ENCODE measurements around the gene B4GAT1.

B4GAT1 gene

DNA sequence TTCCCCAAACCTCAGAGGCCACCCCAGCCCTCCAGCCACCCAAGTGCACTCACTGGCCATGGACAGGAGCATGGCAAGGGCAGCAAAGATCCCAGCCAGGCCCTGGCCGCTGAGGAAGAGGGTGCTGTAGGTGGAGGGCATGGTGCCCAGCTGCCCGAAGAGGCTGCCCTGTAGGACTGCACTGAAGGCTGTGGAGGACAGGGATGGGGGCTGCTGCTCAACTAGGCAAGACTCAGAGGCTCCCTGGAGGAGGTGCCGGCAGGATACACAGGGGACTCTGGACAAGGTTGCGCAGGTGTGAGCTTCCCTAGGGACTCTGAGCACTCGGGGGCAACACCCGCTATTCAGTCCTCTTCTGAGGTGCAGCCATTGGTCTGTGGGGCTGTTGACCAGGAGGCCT is 21.1 kb upstream of the B4GAT1 start:
- Histone ChIP-seq H2AFZ (ENCODE audit: low read depth, low read length) (no peak overlapping the region), H3K4me3 (ENCODE audit: insufficient read depth in 1 of 2, low read depth in 1 of 2, low read length in 2 of 2) (peak overlapping the region in 1 of 2 experiments; percentile 20), H3K23ac (ENCODE audit: low read length in 2 of 2) (peak overlapping the region in 1 of 2 experiments; percentile 35), H3K9ac (ENCODE audit: low read length) (no peak overlapping the region), H2BK5ac (ENCODE audit: low read depth, low read length, poor library complexity, severe bottlenecking) (no peak overlapping the region), H3K4me1 (ENCODE audit: control insufficient read depth, insufficient read depth, low read depth, low read length) (peaks cover 32% of the 10 kb centered on the region), H3K27me3 (ENCODE audit: control insufficient read depth in 1 of 2, insufficient read depth in 1 of 2, low read length in 2 of 2) (peaks cover 0 to 23% of the 10 kb centered on the region in 2 experiments), H3K36me3 (ENCODE audit: control insufficient read depth in 1 of 2, insufficient read depth in 2 of 2, low read depth in 1 of 2, low read length in 2 of 2) (peaks cover 0 to 39% of the 10 kb centered on the region in 2 experiments), H3K4me2 (ENCODE audit: low read length, poor library complexity, severe bottlenecking) (no peak overlapping the region), H2BK15ac (ENCODE audit: low read depth, poor library complexity, severe bottlenecking) (no peak overlapping the region), H4K8ac (ENCODE audit: low read length) (no peak overlapping the region), H3K27ac (ENCODE audit: low read length, poor library complexity, severe bottlenecking) (no peak overlapping the region), H3K14ac (ENCODE audit: low read length in 2 of 2) (peak overlapping the region in 1 of 2 experiments; percentile 35), H3K18ac (ENCODE audit: low read depth in 1 of 2, low read length in 2 of 2) (no peak overlapping the region), H3K4ac (ENCODE audit: low read depth in 1 of 2, low read length in 2 of 2) (no peak overlapping the region), H2BK120ac (ENCODE audit: low read depth, low read length) (no peak overlapping the region), H2BK12ac (ENCODE audit: low read length in 2 of 2) (no peak overlapping the region), H3K9me3 (ENCODE audit: control insufficient read depth, low read length) (no peaks in the 10 kb centered on the region), H4K91ac (ENCODE audit: low read length) (peak overlapping the region; percentile 65), H3K79me1 (replicated peaks; ENCODE audit: low read length, poor library complexity, severe bottlenecking) (peaks cover 5% of the 10 kb centered on the region), H2AK5ac (ENCODE audit: low read length, severe bottlenecking) (peak overlapping the region; percentile 17)
- WGBS = 98% methylated on average over 6 of the region's 6 CpGs
- no peak for DNase-seq

DNA sequence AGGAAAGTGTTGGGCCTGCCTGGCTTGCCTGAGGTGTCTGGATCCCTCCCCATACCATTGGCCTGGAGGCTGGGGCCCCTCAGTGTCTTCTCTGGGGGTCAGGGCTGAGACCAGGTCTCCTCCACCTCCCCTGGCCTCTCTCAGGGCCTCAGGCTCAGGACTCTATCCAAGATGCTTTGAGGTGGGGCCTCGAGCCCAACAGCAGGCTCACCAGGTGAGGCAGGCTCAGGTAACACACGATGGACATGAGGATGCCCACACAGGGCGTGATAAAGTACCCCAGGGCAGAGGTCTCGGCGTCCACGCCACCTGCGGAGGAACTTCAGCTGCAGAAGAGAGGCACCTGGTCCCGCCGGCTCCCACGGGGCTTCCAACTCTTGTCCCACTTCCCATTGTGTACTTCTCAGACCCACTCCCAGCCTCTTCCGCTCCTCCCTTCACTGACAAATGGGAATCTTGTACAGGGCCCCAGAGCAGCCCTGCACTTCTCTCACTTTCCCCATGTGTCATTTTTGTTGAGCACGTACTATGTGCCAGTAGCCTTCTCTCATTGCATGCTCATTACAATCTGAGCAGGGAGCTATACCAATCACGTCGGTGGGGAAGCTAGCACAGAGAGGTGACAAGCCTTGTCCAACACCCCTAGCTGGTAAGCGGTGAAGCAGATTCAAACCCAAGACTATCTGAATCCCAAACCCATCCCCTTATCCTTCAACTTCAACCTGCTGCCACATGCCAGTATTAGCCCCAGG is 20.3 kb upstream of the B4GAT1 start:
- Histone ChIP-seq H3K4me1 (ENCODE audit: control insufficient read depth, insufficient read depth, low read depth, low read length) (peaks cover 30% of the 10 kb centered on the region), H2AK5ac (ENCODE audit: low read length, severe bottlenecking) (no peak overlapping the region), H2BK120ac (ENCODE audit: low read depth, low read length) (no peak overlapping the region), H3K14ac (ENCODE audit: low read length in 2 of 2) (no peak overlapping the region), H3K27ac (ENCODE audit: low read length, poor library complexity, severe bottlenecking) (no peak overlapping the region), H3K9me3 (ENCODE audit: control insufficient read depth, low read length) (no peaks in the 10 kb centered on the region), H3K4ac (ENCODE audit: low read depth in 1 of 2, low read length in 2 of 2) (no peak overlapping the region), H3K36me3 (ENCODE audit: control insufficient read depth in 1 of 2, insufficient read depth in 2 of 2, low read depth in 1 of 2, low read length in 2 of 2) (peaks cover 0 to 46% of the 10 kb centered on the region in 2 experiments), H3K18ac (ENCODE audit: low read depth in 1 of 2, low read length in 2 of 2) (no peak overlapping the region), H3K27me3 (ENCODE audit: control insufficient read depth in 1 of 2, insufficient read depth in 1 of 2, low read length in 2 of 2) (peaks cover 0 to 16% of the 10 kb centered on the region in 2 experiments), H3K9ac (ENCODE audit: low read length) (no peak overlapping the region), H2BK12ac (ENCODE audit: low read length in 2 of 2) (no peak overlapping the region), H2BK5ac (ENCODE audit: low read depth, low read length, poor library complexity, severe bottlenecking) (no peak overlapping the region), H4K8ac (ENCODE audit: low read length) (no peak overlapping the region), H3K79me1 (replicated peaks; ENCODE audit: low read length, poor library complexity, severe bottlenecking) (peaks cover 5% of the 10 kb centered on the region), H3K4me3 (ENCODE audit: insufficient read depth in 1 of 2, low read depth in 1 of 2, low read length in 2 of 2) (no peak overlapping the region), H2AFZ (ENCODE audit: low read depth, low read length) (no peak overlapping the region), H3K4me2 (ENCODE audit: low read length, poor library complexity, severe bottlenecking) (no peak overlapping the region), H3K23ac (ENCODE audit: low read length in 2 of 2) (no peak overlapping the region), H2BK15ac (ENCODE audit: low read depth, poor library complexity, severe bottlenecking) (no peak overlapping the region), H4K91ac (ENCODE audit: low read length) (no peak overlapping the region)
- no peak for DNase-seq
- WGBS = 96% methylated on average over 15 of the region's 15 CpGs

- 96% methylated on average over 8 of the region's 8 CpGs for whole genome bisulfite sequencing
- H4K91ac ChIP-seq (ENCODE audit: low read length) = no peak overlapping the region
- H3K4me2 ChIP-seq (ENCODE audit: low read length, poor library complexity, severe bottlenecking) = no peak overlapping the region
- H3K36me3 ChIP-seq (ENCODE audit: control insufficient read depth in 1 of 2, insufficient read depth in 2 of 2, low read depth in 1 of 2, low read length in 2 of 2) = peaks cover 0 to 53% of the 10 kb centered on the region in 2 experiments
- no peak overlapping the region for H3K4me3 ChIP-seq (ENCODE audit: insufficient read depth in 1 of 2, low read depth in 1 of 2, low read length in 2 of 2)
- no peak overlapping the region for H3K4ac ChIP-seq (ENCODE audit: low read depth in 1 of 2, low read length in 2 of 2)
- peaks cover 0 to 9% of the 10 kb centered on the region in 2 experiments for H3K27me3 ChIP-seq (ENCODE audit: control insufficient read depth in 1 of 2, insufficient read depth in 1 of 2, low read length in 2 of 2)
- no peaks in the 10 kb centered on the region for H3K9me3 ChIP-seq (ENCODE audit: control insufficient read depth, low read length)
- no peak overlapping the region for H3K14ac ChIP-seq (ENCODE audit: low read length in 2 of 2)
- no peak overlapping the region for H4K8ac ChIP-seq (ENCODE audit: low read length)
- no peak overlapping the region for H2BK5ac ChIP-seq (ENCODE audit: low read depth, low read length, poor library complexity, severe bottlenecking)
- H2BK12ac ChIP-seq (ENCODE audit: low read length in 2 of 2) = no peak overlapping the region
- no peak overlapping the region for H2BK120ac ChIP-seq (ENCODE audit: low read depth, low read length)
- H3K9ac ChIP-seq (ENCODE audit: low read length) = no peak overlapping the region
- H3K79me1 ChIP-seq (replicated peaks; ENCODE audit: low read length, poor library complexity, severe bottlenecking) = peaks cover 5% of the 10 kb centered on the region
- H3K4me1 ChIP-seq (ENCODE audit: control insufficient read depth, insufficient read depth, low read depth, low read length) = peaks cover 26% of the 10 kb centered on the region
- no peak for DNase-seq
- H2AK5ac ChIP-seq (ENCODE audit: low read length, severe bottlenecking) = no peak overlapping the region
- no peak overlapping the region for H3K18ac ChIP-seq (ENCODE audit: low read depth in 1 of 2, low read length in 2 of 2)
- H2BK15ac ChIP-seq (ENCODE audit: low read depth, poor library complexity, severe bottlenecking) = no peak overlapping the region
- H3K23ac ChIP-seq (ENCODE audit: low read length in 2 of 2) = no peak overlapping the region
- no peak overlapping the region for H2AFZ ChIP-seq (ENCODE audit: low read depth, low read length)
- H3K27ac ChIP-seq (ENCODE audit: low read length, poor library complexity, severe bottlenecking) = no peak overlapping the region
Measured at GRCh38 chr11:66366844-66367477, 19.5 kb upstream of the B4GAT1 start.

Measured in mesenchymal stem cell (in vitro differentiated cells and primary cell).